ENCODE data around the gene CASZ1.

The CASZ1 gene

DNA sequence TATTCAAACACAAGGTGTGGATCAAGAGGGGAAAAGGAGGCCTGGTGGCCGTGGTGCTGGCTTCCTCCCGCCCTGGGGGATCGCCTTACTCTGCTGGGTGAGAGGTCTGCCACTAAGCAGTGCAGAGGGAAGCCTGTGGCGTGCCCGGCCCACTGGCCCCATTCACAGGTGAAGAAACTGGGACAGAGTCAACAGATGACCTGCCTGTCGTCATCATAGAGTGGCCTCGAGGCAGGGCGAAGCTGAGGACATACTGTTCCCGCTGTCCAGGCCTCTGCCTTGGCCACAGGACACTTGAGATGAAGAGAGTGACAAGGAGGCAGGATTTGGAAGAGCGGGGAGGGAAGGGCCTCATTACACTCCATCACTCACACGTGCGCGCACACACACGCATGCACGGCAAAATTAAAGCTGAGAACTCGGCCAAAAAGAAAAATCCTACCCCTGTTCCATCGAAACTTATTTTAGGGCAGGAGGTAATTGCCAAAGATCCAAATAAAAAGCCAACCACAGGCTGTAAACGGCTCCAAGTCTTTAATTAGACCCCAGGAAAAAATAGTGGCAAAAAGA, 50.5 kb downstream of the CASZ1 start:
- DNase-seq (ENCODE audit: low read depth): no peak

DNA sequence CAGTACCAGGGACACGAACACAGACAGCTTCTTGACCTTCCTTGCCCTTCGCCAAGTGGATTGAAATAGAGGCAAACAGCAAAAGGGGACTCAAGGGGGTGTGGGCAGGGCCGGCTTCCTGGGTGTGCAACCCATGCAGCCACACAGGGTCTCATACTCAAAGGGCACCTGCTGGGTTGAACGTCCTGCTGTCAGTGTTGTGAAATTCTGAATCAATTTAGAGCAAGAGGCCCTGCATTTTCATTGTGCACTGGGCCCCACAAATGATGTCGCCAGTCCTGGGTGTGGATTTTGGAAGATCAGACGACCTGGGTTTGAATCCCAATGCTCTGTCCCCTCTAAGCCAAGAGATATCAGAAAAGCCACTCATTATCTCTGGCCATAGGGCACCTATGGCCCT, 51.1 kb downstream of the CASZ1 start:
- DNase-seq (ENCODE audit: low read depth): no peak

DNA sequence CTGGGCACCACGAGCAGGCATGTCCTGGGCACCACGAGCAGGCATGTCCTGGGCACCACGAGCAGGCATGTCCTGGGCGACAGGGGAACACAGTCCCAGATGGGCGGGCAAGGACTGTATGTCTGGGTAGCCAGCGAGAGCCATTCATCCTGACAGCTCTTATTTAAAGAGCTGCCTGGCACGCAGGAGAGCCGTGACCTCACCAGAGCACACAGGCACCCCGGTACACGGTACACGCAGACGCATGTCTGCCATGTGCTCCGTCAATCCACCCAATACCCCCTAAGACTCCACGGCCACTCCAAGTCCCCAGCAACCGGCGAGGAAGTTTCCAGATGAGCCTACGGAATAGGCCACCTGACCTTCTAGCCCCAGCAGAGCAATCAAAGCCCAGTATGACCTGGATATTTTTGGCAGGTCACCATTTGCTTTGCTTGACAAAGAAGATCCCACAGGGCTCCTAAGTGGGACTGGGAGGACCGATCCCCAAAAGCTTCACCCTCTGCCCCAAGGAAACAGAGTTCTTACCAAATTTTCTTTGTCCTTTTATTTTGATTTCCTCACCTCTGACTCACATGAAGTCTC, 51.7 kb downstream of the CASZ1 start:
- no peak for DNase-seq (ENCODE audit: low read depth)

DNA sequence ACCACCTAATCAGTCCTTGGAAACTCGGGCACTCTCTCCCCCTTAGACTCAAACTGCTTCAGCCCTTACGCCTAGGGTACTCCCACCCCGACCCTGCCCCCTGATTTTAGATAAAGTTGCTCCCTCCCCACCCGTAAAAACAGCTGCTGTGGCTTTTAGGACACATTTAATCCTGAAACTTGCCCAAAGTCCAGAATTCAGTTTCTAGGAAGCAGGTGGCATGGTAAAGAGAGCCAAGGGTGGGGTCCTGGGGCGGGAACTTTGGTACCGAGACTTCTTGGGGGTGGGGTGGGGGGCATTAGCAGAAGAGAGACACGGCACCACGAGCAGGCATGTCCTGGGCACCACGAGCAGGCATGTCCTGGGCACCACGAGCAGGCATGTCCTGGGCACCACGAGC, 52.4 kb downstream of the CASZ1 start:
- no peak for DNase-seq (ENCODE audit: low read depth)

DNA sequence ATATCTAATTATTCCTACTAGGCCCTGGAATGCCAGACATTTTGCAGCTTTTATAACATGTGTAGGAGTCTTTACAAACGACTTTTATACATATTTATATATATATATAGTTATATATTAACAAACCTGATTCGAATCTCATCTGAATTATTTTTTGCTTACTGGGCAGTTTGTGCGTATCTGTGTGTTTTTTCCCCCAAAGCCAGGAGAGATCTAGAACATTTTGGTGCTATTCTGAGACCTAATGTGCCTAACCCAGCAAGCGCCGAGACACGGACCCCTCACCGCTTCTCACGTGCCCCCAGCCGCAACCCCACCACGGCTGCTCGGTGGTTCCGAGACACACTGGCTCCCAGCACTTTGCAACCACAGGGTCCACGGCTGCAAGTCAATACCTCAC, 54.8 kb downstream of the CASZ1 start:
- no peak for DNase-seq (ENCODE audit: low read depth)

DNA sequence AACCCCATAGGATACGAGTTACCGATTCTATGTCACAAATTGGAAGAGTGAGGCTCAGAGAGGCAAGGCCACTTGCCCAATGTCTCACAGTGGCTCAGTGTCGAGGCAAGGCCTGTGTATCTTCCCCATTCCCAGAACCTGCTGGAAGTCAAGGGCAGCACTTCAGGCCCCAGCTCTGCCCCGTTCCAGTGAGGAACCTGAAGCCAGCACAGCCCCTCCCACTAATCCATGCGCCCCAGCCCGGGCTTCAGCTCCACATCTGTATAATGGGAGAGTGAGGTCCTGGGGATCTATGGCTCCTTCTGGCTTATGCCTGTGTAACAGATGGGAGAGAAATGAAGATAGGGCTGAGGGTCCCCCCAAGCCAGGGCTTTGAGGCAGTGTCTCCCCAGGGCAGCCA, 56.3 kb downstream of the CASZ1 start:
- DNase-seq (ENCODE audit: low read depth): no peak

DNA sequence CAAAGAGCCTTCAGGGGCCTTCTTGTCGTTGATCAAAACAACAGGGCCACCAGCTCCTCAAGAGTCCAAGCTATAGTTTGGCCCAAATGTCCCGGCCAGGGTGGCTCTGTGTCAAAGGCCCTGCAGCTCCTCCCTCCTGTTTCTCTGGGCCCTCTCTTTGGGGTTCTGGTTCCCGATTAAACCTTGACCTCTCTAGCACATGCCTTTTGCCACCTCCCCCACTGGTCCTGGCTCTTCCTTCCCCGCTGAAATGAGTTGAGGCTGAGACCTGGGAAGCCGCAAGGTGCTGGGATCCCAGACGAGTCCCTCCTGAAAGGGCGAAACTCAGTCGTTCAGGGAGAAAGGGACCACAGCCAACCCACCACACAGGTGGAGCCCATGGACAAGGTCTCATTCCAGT, 56.9 kb downstream of the CASZ1 start:
- DNase-seq (ENCODE audit: low read depth): no peak

DNA sequence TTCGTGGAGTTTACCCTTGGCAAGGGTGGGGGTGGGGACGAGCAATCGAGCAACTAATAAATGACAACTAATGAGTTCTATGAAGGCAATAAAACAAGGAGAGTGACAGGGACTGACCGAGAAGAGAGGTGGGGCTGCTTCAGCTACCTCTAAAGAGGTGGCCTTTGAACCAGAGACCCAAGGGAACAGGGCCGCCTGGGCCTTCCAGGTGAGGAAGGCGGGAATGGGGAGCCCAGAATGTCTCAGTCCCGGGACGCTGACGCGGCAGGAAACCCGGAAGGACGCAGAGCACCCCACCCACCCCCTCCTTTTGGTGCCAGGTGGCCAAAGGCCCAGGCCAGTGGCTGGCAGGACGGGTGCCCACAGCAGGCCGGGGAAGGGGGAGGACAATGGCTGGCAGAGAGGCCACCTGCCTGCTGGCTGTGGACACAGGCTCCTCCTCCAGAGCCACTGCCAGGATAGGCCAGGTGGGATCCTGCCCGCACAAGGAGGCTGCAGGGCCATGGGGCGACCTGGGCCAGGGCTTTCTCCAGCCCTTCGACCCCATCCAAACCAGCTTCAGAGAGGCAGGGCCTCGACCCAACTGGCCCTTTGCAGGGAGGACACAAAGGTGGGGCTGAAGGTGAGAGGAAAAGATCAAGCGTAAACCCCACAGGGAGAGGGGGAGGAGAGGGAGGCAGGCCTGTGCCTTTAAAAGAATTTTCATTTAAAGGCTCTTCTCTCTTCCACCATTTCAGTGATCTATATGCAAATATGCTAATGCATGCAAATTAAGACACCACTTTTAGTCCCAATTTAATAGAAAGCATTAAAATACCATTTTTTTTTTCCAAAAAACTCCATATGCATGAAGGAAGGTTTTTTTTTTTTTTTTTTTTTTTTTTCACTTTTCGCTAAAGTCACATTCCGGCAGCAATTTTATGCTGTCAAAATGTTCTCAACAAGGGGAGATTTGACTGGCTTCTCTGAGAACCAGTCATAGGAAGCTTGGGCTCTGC, 58.1 kb downstream of the CASZ1 start:
- DNase-seq (ENCODE audit: low read depth): no peak

DNA sequence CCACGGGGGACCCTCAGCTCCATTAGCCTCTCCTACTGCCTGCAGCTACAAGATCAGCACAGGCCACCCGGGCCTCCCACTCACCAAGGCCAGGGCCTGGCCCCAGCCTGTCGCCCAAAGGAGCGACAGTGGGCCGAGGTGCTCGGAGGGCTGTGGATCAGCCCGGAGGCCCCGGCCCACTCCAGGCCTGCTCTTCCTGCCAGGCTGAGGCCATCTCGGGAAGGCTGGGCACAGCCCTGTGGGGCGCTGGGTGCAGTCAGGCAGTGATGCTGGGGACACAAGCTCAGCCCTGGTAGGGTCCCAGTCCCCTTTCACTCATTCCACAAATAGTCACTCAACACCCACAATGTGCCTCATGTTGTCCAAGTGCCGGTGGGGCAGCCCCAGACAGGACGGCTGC, 58.8 kb downstream of the CASZ1 start:
- no peak for DNase-seq (ENCODE audit: low read depth)

DNA sequence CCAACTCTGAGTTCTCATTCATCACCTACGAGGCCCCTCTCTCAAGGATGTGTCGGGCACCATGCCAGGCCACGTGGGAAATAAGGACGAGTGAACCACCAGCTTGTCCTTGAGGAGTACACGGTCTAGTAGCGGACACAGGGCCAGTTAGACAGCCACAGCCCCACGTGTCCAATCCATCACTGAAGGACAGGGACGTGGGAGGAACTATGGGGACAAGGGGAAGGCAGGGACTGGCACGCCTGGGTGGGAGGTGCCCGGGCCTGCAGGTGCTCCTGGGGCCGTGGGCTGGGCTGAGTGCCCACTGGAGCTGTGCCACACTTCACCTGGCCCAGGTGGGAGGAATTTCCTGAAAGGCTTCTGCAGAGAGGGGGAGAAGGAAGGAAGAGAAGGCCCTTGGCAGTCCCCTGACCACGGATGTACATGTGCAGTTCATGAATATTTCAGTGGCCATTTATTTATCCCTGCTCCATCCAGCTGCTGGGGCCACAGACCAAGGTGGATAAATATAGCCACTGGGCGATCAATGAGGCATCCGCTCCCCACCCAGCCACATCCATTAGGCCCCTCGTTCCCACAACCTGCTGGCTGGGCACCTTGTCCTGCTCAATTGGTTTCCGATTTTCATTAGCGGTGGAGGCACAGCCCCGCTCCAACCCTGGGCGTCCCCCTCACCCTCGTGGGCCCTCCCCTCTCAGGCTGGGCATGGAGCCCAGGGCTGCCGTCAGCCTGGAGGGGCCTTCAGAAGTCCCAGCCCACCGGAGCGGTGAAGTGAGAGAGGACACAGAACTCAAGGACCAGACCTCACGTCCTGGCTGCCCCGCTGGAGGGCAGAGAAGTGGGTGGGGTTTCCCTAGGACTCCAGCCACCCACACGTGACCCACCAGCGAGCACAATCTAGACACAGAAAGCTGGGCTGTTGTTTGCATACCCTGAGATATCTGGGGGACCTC, 59.5 kb downstream of the CASZ1 start:
- DNase-seq (ENCODE audit: low read depth): no peak

DNA sequence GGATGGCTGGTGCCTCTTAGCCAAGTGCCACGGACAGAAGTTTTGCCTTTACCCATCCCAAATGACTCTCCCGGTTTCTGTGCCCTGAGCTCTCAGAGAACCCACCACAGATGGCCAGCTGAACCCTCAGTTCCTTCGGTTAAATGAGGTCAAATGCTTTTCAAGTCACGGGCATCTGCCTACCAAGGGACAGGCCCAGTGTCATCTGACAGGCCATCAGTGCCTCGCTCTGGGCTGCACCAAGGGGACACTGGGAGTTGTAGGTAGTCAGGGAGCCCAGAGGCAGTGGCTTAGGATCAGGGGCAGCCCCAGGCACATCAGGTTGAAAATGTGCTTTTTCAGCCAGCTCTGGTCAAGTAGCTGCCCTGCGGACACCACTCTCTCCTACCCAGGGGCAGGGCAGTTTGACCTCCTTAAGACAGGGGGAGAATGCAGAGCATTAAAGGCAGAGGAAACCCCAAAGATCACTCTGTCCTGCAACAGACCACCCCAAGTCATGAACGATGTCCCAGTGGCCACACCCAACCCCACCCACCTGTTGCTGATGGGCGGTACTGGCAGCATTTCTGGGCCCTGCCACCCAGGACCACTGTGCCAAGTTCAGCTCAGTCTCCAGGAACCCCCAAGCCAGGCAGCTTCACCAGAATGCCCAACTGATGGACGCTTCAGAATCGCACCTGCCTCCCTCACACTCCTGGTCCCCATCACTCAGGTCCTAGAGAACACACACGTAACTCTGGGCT, 60.7 kb downstream of the CASZ1 start:
- no peak for DNase-seq (ENCODE audit: low read depth)

DNA sequence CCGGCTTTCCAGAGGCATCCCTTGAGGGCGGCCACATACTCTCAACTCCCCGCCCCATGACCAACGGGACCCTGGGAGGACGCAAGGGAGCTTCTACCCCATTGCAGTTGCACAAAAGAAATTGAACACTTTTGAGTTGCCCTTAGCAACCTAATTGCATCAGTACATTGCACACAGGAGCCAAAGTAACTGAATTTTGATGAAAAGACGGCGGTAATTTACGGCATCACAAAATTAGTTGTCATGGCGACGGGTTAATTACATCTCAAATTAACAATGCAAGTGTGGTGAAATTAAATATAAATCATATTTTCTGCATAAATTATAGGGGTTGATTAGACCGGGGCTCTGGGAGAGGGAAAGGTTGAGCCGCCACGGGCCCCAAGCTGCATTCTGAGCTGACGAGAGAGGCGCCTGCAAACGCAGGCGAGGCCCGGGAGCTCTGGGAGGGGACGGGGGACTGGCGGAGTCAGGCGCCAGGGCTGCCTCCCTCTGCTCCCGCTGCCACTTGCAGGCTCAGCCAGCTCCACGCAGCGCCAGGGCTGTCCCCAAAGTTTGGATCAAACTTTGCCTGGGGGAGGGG, 61.4 kb downstream of the CASZ1 start:
- DNase-seq (ENCODE audit: low read depth): no peak

DNA sequence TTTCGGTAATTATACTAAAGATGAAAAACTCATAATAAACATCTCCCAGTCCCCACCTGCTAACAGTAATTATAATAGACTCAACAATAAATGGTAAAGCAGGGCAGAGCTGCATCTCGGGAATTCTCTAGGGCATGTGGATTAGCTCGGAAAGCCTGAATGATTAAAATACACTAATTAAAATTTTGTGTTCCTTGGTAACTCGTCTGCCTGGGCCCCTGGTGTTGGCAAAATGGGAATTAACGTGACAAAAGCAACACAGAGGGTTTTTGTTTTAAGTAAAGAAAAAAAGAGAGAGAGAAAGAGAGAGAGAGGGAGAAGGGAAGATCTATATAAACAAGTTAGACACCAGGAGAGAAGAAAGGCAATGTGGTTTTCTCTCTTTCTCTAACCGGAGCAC, 62.1 kb downstream of the CASZ1 start:
- DNase-seq (ENCODE audit: low read depth): no peak

DNA sequence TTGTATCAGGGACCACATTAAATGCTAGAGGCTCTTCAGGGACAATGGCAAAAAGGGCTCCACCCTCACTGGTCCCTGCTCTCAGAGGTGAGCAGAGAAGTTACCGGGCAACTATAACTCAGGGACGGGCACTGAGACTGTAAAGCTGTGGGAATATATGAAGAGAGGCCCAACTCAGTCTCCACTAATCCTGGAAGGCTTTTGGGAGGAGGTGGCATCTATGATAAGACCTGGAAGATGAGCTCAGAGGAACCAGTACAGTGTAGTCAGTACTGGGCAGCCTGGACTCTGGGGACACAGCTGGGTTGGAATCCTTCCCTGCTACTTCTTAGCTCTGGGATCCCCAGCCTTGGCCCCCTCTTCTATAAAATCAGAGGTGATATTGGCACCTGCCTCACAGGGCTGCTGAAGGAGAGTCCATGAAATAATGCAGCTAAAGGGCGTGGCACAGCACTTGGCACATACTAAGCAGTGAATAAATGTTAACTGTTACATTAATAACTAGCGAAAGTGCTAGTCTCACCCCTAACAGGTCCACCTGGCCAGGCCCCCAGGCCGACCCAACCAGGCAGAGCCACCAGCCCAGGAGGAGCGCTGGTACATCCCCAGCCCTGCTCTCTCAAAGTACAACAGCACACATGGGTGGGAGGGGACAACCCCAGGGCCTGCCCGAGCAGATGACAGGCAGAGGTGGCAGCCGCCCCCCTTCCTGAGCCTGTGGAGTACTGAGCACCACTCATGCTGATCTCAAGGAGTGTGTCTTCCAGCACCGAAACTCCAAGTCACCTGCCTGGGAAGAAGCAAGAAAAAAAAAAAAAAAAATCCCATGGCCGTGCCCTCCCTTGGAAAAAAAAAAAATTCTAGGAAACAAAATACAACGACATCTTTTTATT, 62.7 kb downstream of the CASZ1 start:
- DNase-seq (ENCODE audit: low read depth): no peak

DNA sequence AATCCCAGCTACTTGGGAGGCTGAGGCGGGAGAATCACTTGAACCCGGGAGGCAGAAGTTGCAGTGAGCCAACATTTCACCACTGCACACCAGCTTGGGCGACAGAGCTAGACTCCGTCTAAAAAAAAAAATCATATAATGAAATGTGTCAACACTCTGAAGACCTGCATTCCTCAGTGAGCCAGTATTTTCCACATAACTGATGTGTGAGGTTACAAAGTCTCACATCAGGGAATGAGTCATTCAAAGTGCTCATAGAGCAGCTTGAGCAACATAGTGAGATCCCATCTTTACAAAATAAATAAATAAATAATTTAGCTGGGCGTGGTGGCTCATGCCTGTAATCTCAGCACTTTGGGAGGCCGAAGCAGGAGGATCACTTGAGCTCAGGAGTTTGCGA, 65.5 kb downstream of the CASZ1 start:
- DNase-seq (ENCODE audit: low read depth): no peak

DNA sequence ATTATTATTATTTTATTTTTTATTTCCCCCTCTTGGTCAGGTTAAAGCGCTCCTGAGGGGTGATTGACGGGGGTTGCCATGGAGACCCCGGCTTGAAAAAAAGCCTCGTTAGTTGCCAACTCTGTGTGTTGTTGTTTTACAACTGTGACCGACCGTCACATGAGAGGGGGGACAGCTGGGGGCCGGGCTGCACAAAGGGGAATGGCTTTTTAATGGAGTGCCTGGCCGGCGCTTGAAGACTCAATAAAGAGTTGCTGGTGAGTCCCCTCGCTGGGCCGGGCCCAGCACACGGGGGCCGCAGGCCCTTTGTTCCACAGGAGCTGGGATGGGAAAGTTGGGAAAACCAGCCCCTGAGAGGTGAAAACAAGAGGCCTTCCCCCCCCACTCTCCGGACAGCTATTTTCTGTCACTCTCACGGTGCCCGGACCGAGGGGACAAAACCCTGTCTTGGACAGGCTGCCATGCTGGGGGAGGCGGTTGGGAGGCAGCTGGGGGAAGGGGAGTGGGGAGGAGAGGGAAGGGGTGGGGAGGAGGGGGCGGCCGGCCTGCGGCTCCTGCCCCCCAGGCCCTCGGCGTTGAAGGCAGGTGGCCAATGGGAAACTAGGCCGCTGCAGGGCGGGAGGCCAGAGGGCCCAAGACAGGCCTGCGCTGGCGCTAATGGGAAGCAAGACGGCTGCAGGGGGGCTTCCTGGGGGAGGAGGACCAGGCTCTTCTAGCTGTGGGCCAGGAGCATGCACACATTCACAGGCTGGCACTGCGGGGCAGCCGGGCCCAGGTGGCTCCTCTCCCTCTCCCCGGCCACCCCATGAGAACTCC, 67.6 kb downstream of the CASZ1 start:
- no peak for DNase-seq (ENCODE audit: low read depth)

DNA sequence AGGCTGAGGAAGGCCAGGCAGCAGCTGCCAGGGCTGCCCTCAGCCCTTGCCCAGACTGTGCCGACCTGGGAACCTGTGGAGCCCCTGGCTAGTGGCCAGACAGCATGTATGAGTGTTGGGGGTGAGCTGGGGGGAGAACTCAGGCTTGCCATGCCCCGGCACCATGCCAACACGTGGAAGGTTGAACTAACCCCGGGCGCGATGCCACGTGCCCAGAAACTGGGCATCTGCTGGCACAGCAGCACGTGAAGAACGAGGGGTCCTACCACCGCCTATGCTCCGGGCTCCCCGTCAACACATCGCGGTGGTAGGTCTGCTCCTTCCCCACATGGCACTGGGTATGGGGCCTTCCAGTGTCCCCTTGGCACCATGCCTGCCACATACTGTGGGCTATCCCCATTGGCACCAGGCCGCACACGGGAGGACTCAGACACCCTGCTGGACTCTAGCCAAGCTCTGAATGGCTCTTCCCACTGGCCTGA, 68.7 kb downstream of the CASZ1 start:
- no peak for DNase-seq (ENCODE audit: low read depth)

DNA sequence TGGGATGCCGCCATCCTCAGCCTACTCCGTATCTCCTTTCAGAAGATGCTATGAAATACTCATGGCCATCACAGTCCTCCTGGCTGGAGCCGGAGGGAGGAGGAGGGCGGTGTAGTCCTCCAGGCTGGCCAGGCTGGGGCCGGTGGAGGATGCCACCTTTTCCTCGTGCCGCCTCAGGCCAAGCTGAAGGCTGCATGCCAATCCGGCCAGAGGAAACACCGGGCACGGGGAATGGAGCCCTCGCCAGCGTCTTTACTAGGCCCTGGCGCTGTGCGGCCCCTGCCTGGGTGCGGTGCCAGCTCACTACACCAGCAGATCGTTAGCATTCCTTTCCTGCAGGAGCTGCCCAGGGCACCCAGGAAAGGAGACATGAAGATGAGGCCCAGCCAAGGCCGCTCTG, 70.1 kb downstream of the CASZ1 start:
- DNase-seq (ENCODE audit: low read depth): no peak

Measured in T follicular helper cell (primary cell).